CD4-positive, alpha-beta T cell treated with Interleukin-15 for 1 hour (primary cell): ENCODE data around the gene CAMTA2.
A peak's percentile ranks its signal among the peaks of the same experiment; 100 is the strongest.

Source experiments
- DNase-seq: peaks from one replicate; pipeline ENCODE4 v3.0.0-alpha.2; 2020

CAMTA2 gene

GRCh38 chr17:4966844-4967538 is 20.5 kb downstream of the CAMTA2 start:
- peak; percentile 99 for DNase-seq

- no peak for DNase-seq
Observed at GRCh38 chr17:4965311-4965986, 22.0 kb downstream of the CAMTA2 start.

- DNase-seq: no peak
Observed at GRCh38 chr17:4960279-4960922, 27.1 kb downstream of the CAMTA2 start.

GRCh38 chr17:4959261-4959965 is 28.1 kb downstream of the CAMTA2 start:
- no peak for DNase-seq

- no peak for DNase-seq
Observed at GRCh38 chr17:4958102-4958501, 29.4 kb downstream of the CAMTA2 start.

- no peak for DNase-seq
Observed at GRCh38 chr17:4956493-4957061, 30.9 kb downstream of the CAMTA2 start.

GRCh38 chr17:4955091-4955490 is 32.4 kb downstream of the CAMTA2 start:
- DNase-seq: no peak

GRCh38 chr17:4953451-4953961 is 34.0 kb downstream of the CAMTA2 start:
- DNase-seq: no peak

GRCh38 chr17:4951486-4951885 is 36.0 kb downstream of the CAMTA2 start:
- DNase-seq: no peak

- no peak for DNase-seq
Observed at GRCh38 chr17:4950746-4951204, 36.7 kb downstream of the CAMTA2 start, which contains the start of gene ENO3. ENO3 (plus strand) TSS chr17:4951119; CDS start chr17:4951830, 711 bp downstream.

- no peak for DNase-seq
Observed at GRCh38 chr17:4950075-4950745, 37.3 kb downstream of the CAMTA2 start.

GRCh38 chr17:4949321-4950074 is 38.0 kb downstream of the CAMTA2 start:
- DNase-seq: peak; percentile 85

GRCh38 chr17:4948931-4949320 is 38.5 kb downstream of the CAMTA2 start:
- DNase-seq: peak; percentile 84

GRCh38 chr17:4948166-4948930 is 39.1 kb downstream of the CAMTA2 start, which contains the start of gene PFN1:
PFN1 (minus strand) TSS chr17:4948530; CDS start chr17:4948394, 136 bp downstream.
- peak; percentile 93 for DNase-seq

GRCh38 chr17:4947411-4948165 is 39.9 kb downstream of the CAMTA2 start:
- DNase-seq: peak; percentile 53

GRCh38 chr17:4947010-4947410 is 40.5 kb downstream of the CAMTA2 start:
- DNase-seq: no peak

GRCh38 chr17:4946312-4946976 is 41.0 kb downstream of the CAMTA2 start:
- no peak for DNase-seq

GRCh38 chr17:4945944-4946280 is 41.6 kb downstream of the CAMTA2 start:
- no peak for DNase-seq
